IMR-90 (cell line): ENCODE data around the gene TMED10. TPM values are rescaled to one million over a fixed set of nuclear protein-coding genes. Genes with fewer than 3 reads are reported as not detected.

Experiments
- ATAC-seq: fragments of 200-7000 bp; cut with Tn5 transposase; 2 replicates; pipeline ENCODE4 v1.9.1; 2020; ENCODE audit warnings: low read depth, mild to moderate bottlenecking, moderate library complexity
- BruUV-seq: library from RNA; stranded (reverse); fragments of 400-500 nt; replicated peaks from 2 replicates; lab custom pipeline; 2021; lab: Mats Ljungman, UMichigan
- CTCF ChIA-PET: fragments of 300-600 bp; formaldehyde crosslinking; extraction: SDS; loops from one replicate; lab custom pipeline; 2021; ENCODE audit warnings: antibody characterized with exemption; lab: Yijun Ruan, JAX
- POLR2A ChIA-PET: fragments of 300-600 bp; sonication (Branson Sonifier 250); formaldehyde crosslinking; loops from one replicate; lab custom pipeline; 2022; ENCODE audit warnings: antibody characterized with exemption; ENCODE audit not compliant: unreplicated experiment; lab: Charles Lee
- DNase-seq: peaks from one replicate; pipeline ENCODE4 v3.0.0; 2013
- H2AFZ ChIP-seq: replicated peaks from 2 replicates; pipeline ENCODE3; 2013; ENCODE audit warnings: low read length, mild to moderate bottlenecking; ENCODE audit not compliant: poor library complexity
- H2AK5ac ChIP-seq: 2 replicates; pipeline ENCODE4 v1.6.1; 2013; ENCODE audit warnings: low read depth, low read length, inconsistent platforms
- H2AK9ac ChIP-seq: replicated peaks from 2 replicates; pipeline ENCODE3; 2013; ENCODE audit warnings: mild to moderate bottlenecking, low read depth, low read length, moderate library complexity; ENCODE audit not compliant: poor library complexity
- H2BK120ac ChIP-seq: 2 replicates; pipeline ENCODE4 v1.6.1; 2013; ENCODE audit warnings: low read depth, low read length, inconsistent platforms
- H2BK15ac ChIP-seq: 3 replicates; pipeline ENCODE4 v1.6.1; 2013; ENCODE audit warnings: low read depth, low read length, inconsistent platforms
- H2BK20ac ChIP-seq: 2 replicates; pipeline ENCODE4 v1.6.1; 2013; ENCODE audit warnings: low read depth, mild to moderate bottlenecking, inconsistent platforms, low read length, moderate library complexity
- H2BK5ac ChIP-seq: 2 replicates; pipeline ENCODE4 v1.6.1; 2013; ENCODE audit warnings: mild to moderate bottlenecking, low read depth, low read length, inconsistent platforms; ENCODE audit not compliant: poor library complexity, severe bottlenecking
- H3K14ac ChIP-seq: replicated peaks from 2 replicates; pipeline ENCODE4 v1.6.1; 2013; ENCODE audit warnings: low read depth, low read length, inconsistent platforms
- H3K18ac ChIP-seq: 2 replicates; pipeline ENCODE4 v1.6.1; 2013; ENCODE audit warnings: low read depth, low read length, control low read depth
- H3K23ac ChIP-seq: 2 replicates; pipeline ENCODE4 v1.6.1; 2013; ENCODE audit warnings: low read depth, low read length, inconsistent platforms
- H3K27ac ChIP-seq: 2 replicates; pipeline ENCODE4 v1.5.1; 2013; ENCODE audit warnings: mild to moderate bottlenecking, control low read depth, low read length; ENCODE audit not compliant: insufficient read depth
- H3K27me3 ChIP-seq: 2 replicates; pipeline ENCODE4 v1.6.1; 2013; ENCODE audit warnings: low read length; ENCODE audit not compliant: control insufficient read depth, insufficient read depth
- H3K36me3 ChIP-seq: 2 replicates; pipeline ENCODE4 v1.6.1; 2013; ENCODE audit warnings: low read length, mixed read lengths; ENCODE audit not compliant: control insufficient read depth, insufficient read depth
- H3K4ac ChIP-seq: 2 replicates; pipeline ENCODE4 v1.6.1; 2013; ENCODE audit warnings: low read depth, low read length, inconsistent platforms
- H3K4me1 ChIP-seq: 2 replicates; pipeline ENCODE4 v1.6.1; 2013; ENCODE audit warnings: low read length, mixed read lengths; ENCODE audit not compliant: control insufficient read depth, insufficient read depth
- H3K4me2 ChIP-seq: 2 replicates; pipeline ENCODE4 v1.6.1; 2013; ENCODE audit warnings: low read depth, mild to moderate bottlenecking, control low read depth, low read length, moderate library complexity
- H3K4me3 ChIP-seq: 2 replicates; pipeline ENCODE4 v1.5.1; 2013; ENCODE audit warnings: low read depth, mild to moderate bottlenecking, control low read depth, low read length, moderate library complexity; ENCODE audit not compliant: insufficient read depth
- H3K56ac ChIP-seq: 2 replicates; pipeline ENCODE4 v1.6.1; 2013; ENCODE audit warnings: low read length, inconsistent platforms; ENCODE audit not compliant: insufficient read depth; ENCODE audit errors: extremely low read depth
- H3K79me1 ChIP-seq, 2 experiments: 2 replicates each; pipeline ENCODE4 v1.6.1; 2013; ENCODE audit warnings: low read length in 2 of 2, inconsistent platforms in 1 of 2, low read depth in 1 of 2
- H3K9ac ChIP-seq: 2 replicates; pipeline ENCODE4 v1.6.1; 2013; ENCODE audit warnings: low read depth, low read length, control low read depth
- H3K9me1 ChIP-seq: 2 replicates; pipeline ENCODE4 v1.6.1; 2013; ENCODE audit warnings: low read length, inconsistent platforms; ENCODE audit not compliant: insufficient read depth
- H3K9me3 ChIP-seq: 2 replicates; pipeline ENCODE4 v1.6.1; 2013; ENCODE audit warnings: low read length; ENCODE audit not compliant: control insufficient read depth, insufficient read depth
- H4K20me1 ChIP-seq: 2 replicates; pipeline ENCODE4 v1.6.1; 2013; ENCODE audit warnings: low read length, inconsistent platforms; ENCODE audit not compliant: insufficient read depth
- H4K5ac ChIP-seq: 2 replicates; pipeline ENCODE4 v1.6.1; 2013; ENCODE audit warnings: mild to moderate bottlenecking, low read depth, low read length, control low read depth
- H4K8ac ChIP-seq, 2 experiments: 2 replicates each; pipeline ENCODE4 v1.6.1; 2013; ENCODE audit warnings: low read depth in 2 of 2, low read length in 2 of 2, control low read depth in 1 of 2, inconsistent platforms in 1 of 2
- H4K91ac ChIP-seq: 2 replicates; pipeline ENCODE4 v1.6.1; 2013; ENCODE audit warnings: low read depth, low read length, inconsistent platforms; ENCODE audit not compliant: insufficient read depth
- BHLHE40 ChIP-seq: fragments of 150-350 bp; IDR thresholded peaks from 2 replicates; pipeline ENCODE4 v1.6.1; 2016; ENCODE audit warnings: mild to moderate bottlenecking, low read depth, low read length
- CHD1 ChIP-seq: IDR thresholded peaks from 2 replicates; pipeline ENCODE4 v1.6.1; 2012; ENCODE audit warnings: low read depth, low read length, improper control_type of control experiment
- ELK1 ChIP-seq: fragments of 150-350 bp; IDR thresholded peaks from 2 replicates; pipeline ENCODE4 v1.6.1; 2016; ENCODE audit warnings: low read depth, mild to moderate bottlenecking, low read length, moderate library complexity, borderline replicate concordance
- FOS ChIP-seq: fragments of 150-350 bp; IDR thresholded peaks from 2 replicates; pipeline ENCODE4 v1.6.1; 2016; ENCODE audit warnings: low read depth, low read length
- MXI1 ChIP-seq: IDR thresholded peaks from 2 replicates; pipeline ENCODE4 v1.6.1; 2012; ENCODE audit warnings: low read depth, mild to moderate bottlenecking, low read length, moderate library complexity, borderline replicate concordance
- NFE2L2 ChIP-seq: fragments of 150-350 bp; IDR thresholded peaks from 2 replicates; pipeline ENCODE4 v1.6.1; 2016; ENCODE audit warnings: low read depth, mild to moderate bottlenecking, low read length
- RCOR1 ChIP-seq: IDR thresholded peaks from 2 replicates; pipeline ENCODE4 v1.6.1; 2012; ENCODE audit warnings: mild to moderate bottlenecking, low read length, improper control_type of control experiment; ENCODE audit not compliant: insufficient replicate concordance
- SMC3 ChIP-seq: fragments of 150-350 bp; IDR thresholded peaks from 2 replicates; pipeline ENCODE4 v1.6.1; 2016; ENCODE audit warnings: low read depth, mild to moderate bottlenecking, antibody characterized with exemption, low read length, moderate library complexity
- USF2 ChIP-seq: fragments of 150-350 bp; IDR thresholded peaks from 2 replicates; pipeline ENCODE4 v1.6.1; 2017; ENCODE audit warnings: mild to moderate bottlenecking, antibody characterized with exemption, low read length, low read depth
- WGBS, 2 experiments: methylation state at CpG; one replicate each; pipeline versions ENCODE4 v1.1.5 to v1.1.7; 2013; ENCODE audit warnings: missing lambda C conversion rate in 2 of 2; ENCODE audit not compliant: insufficient read length in 1 of 2; ENCODE audit errors: extremely low coverage in 2 of 2; 5-methylcytosine and 5-hydroxymethylcytosine counted together
- dilution Hi-C: fragments of 300-500 bp; cut with HindIII; formaldehyde crosslinking; loops from one replicate; pipeline ENCODE4 v1.14.3; 2018; ENCODE audit warnings: low sequenced_read_pairs; ENCODE audit not compliant: unreplicated experiment
- in situ Hi-C: fragments of 300-500 bp; cut with MboI; formaldehyde crosslinking; loops from 3 replicates; pipeline ENCODE4 v1.14.3; 2019; ENCODE audit warnings: low sequenced_read_pairs, inconsistent platforms, mixed read lengths
- intact Hi-C: fragments of 100-400 bp; cut with micrococcal nuclease; formaldehyde crosslinking; loops from 2 replicates; pipeline ENCODE4 v1.10.0; 2022
- polyA plus RNA-seq, 3 experiments: library from polyadenylated mRNA; depleted of rRNA; stranded (reverse); fragments of >200 nt; gene quantifications; 2 replicates each; pipeline ENCODE4 v1.2.3, GENCODE V29; 2012; ENCODE audit warnings: low replicate concordance in 1 of 3
- total RNA-seq: library from RNA; depleted of rRNA; stranded (reverse); fragments of >200 nt; gene quantifications from 2 replicates; pipeline ENCODE4 v1.2.3, GENCODE V29; 2012

TMED10 gene
- total and polyA plus RNA-seq, 2 of the 4 experiments (the other 2 are of a cell fraction), result 254 to 441 TPM

GRCh38 chr14:75215520-75215919, 39.1 kb upstream of the TMED10 start:
- DNase-seq (no peak), ATAC-seq (no peak)
- no peaks in the 10 kb centered on the region for H3K9me3 ChIP-seq
- no peaks in the 10 kb centered on the region for H3K36me3 ChIP-seq
- H3K4ac ChIP-seq, result no peak overlapping the region
- H3K4me1 ChIP-seq, result no peaks in the 10 kb centered on the region
- CTCF ChIA-PET, result no interaction called here
- no peaks in the 10 kb centered on the region for H3K9me1 ChIP-seq
- H2BK120ac ChIP-seq, result no peak overlapping the region
- TF ChIP-seq FOS (no peak), SMC3 (no peak), USF2 (no peak), MXI1 (no peak), BHLHE40 (no peak), ELK1 (no peak), CHD1 (no peak), RCOR1 (no peak), NFE2L2 (no peak)
- H3K27me3 ChIP-seq, result no peaks in the 10 kb centered on the region
- 97% methylated on average over 3 of the region's 6 CpGs; no CpG with 5 or more reads in 1 of the 2 experiments for WGBS, 2 experiments
- H2BK20ac ChIP-seq, result no peak overlapping the region
- H3K14ac ChIP-seq, result no peak overlapping the region
- no peak overlapping the region for H2BK15ac ChIP-seq
- no peak overlapping the region for H2AK9ac ChIP-seq
- no peak overlapping the region for H4K91ac ChIP-seq
- no peak overlapping the region for H3K9ac ChIP-seq
- H2AFZ ChIP-seq, result no peak overlapping the region
- no peaks in the 10 kb centered on the region for H3K79me1 ChIP-seq
- H3K23ac ChIP-seq, result no peak overlapping the region
- no peak overlapping the region for H4K8ac ChIP-seq
- H2AK5ac ChIP-seq, result no peak overlapping the region
- BruUV-seq, result no TSS peak
- intact Hi-C loops, result no loop called here
- no peak overlapping the region for H2BK5ac ChIP-seq
- H3K4me2 ChIP-seq, result no peak overlapping the region
- no peak overlapping the region for H3K27ac ChIP-seq
- no peak overlapping the region for H3K18ac ChIP-seq
- dilution Hi-C loops, result no loop called here
- POLR2A ChIA-PET, result no interaction called here
- H3K56ac ChIP-seq, result no peak overlapping the region
- in situ Hi-C loops, result no loop called here
- H4K5ac ChIP-seq, result no peak overlapping the region
- no peak overlapping the region for H3K4me3 ChIP-seq
- no peaks in the 10 kb centered on the region for H4K20me1 ChIP-seq
